PC-3 (cell line): Measurements from ENCODE around the gene RASSF5.

Experiments
- EZH2 ChIP-seq: fragments of 300-600 bp; sonication (generic); IDR thresholded peaks from one replicate; pipeline ENCODE4 v1.6.1; 2017; ENCODE audit warnings: antibody characterized with exemption, mild to moderate bottlenecking, low read length; ENCODE audit not compliant: unreplicated experiment
- EZH2phosphoT487 ChIP-seq: fragments of 300-600 bp; sonication (generic); IDR thresholded peaks from 2 replicates; pipeline ENCODE4 v1.6.1; 2018; ENCODE audit warnings: mild to moderate bottlenecking, antibody characterized with exemption, low read length, borderline replicate concordance
- TF ChIP-seq, protein P1 (sequence below): fragments of 300-600 bp; sonication (generic); conservative IDR thresholded peaks from 2 replicates; pipeline ENCODE4 v1.5.1; 2017; ENCODE audit warnings: antibody characterized with exemption, low read depth, mild to moderate bottlenecking, low read length

DNA sequence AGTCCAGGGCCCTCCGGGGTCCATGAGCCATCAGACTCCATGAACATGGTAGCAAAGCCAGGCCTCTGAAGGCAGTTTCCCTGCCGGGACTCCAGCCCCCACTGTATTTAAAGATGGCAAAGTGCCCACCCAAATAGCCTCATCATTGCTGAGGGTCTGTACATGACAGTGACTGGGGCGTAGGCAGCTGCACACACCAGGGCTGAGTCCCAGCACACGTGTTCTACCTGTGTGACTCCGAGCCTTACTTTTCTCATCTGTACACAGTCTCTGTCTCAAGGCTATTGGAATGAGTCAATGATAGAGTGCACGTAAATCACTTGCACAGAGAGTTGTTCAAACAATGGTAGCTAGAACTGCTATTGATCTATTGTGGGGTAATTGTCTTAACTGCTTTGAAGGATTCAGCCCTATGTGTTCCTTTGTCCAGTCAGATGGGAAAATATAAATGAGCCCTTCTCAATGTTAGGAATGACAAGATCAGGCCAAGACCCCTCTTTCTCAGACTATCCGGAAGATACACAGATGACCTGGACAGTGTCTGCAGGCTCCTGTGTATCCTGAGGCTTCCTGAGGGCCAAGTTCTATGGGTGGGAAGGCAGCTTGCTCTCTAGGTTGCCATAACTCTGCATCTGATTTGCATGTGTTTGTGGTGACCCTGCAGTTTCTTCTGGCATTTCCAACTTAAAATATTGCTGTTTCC is 48.9 kb downstream of the RASSF5 start:
- TF ChIP-seq, protein P1, sequence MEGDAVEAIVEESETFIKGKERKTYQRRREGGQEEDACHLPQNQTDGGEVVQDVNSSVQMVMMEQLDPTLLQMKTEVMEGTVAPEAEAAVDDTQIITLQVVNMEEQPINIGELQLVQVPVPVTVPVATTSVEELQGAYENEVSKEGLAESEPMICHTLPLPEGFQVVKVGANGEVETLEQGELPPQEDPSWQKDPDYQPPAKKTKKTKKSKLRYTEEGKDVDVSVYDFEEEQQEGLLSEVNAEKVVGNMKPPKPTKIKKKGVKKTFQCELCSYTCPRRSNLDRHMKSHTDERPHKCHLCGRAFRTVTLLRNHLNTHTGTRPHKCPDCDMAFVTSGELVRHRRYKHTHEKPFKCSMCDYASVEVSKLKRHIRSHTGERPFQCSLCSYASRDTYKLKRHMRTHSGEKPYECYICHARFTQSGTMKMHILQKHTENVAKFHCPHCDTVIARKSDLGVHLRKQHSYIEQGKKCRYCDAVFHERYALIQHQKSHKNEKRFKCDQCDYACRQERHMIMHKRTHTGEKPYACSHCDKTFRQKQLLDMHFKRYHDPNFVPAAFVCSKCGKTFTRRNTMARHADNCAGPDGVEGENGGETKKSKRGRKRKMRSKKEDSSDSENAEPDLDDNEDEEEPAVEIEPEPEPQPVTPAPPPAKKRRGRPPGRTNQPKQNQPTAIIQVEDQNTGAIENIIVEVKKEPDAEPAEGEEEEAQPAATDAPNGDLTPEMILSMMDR: no peak
- TF ChIP-seq EZH2 (no peak), EZH2phosphoT487 (no peak)
